A549 treated with Hydrocortisone at 1 μM for 4 hours (cell line): ENCODE data around the gene OR52H1. TPM values are rescaled to one million over a fixed set of nuclear protein-coding genes. Genes with fewer than 3 reads are reported as not detected.

Experiments used
- total RNA-seq: library from RNA; stranded (reverse); fragments of 200-300 nt; extraction: Qiagen RNA extraction; gene quantifications from 5 replicates; pipeline ENCODE4 v1.2.3, GENCODE V29; 2022

Gene OR52H1
- total RNA-seq, result not detected in 5 replicates

DNA sequence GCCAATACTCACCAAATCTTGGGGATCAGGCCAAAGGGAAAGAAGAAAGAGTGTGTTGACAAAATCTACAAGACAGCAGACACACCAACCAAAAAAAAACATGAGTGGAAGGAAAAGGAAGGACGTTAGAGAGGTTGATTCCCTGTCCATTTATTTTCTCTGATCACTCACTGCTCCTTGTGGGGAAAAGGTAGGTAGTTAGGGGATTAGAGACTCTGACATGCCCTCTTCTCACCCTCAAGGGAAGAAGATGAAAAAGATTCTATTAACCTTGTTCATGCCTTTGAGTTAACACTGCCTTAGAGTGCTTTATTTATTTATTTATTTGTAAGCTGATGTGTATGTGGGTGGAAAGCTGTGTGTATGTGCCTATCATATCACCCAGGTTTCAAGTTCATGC lies at the start of gene OR52H1:
Gene OR52H1, minus strand, starts transcription at position 101 of the 400 bp plus-strand sequence. CDS start 3,035 bp downstream, outside the sequence.

DNA sequence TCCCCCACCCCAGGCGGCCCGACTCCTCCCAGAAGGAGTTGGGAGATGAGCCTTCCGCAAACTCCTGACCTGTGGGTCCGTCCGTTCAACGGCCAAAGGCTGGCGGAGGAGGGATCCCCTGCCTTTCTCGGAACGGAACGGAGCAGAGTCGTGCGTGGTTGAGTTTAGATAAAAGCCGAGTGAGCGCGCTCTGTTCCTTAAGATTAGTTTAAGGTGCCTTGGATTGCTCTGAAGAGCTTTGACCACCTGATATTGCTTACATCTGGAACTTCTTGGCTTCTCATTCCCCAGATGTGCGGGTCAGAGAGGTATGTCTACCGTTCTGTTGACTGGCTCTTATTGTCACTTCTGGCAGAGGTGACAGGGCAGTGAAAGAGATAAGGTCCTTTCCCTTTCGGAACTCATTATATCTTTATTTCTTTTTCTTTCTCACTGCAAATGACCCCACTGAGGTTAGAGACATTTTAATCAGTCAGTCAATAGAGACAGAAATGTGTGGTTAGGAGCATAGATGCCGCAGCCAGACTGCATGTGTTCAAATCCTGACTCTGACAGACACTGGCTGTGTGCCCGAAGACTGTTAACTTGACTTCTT lies 48.4 kb upstream of the OR52H1 start, which contains the start of gene TRIM6:
Gene TRIM6, plus strand, starts transcription at position 31 of the 595 bp plus-strand sequence. Its CDS starts 261 bp downstream, at position 292.

GRCh38 chr11:5580577-5580976 lies 32.2 kb upstream of the OR52H1 start, which contains the start of gene OR52B6:
OR52B6 (plus strand) TSS chr11:5580877; CDS start chr11:5580877, 0 bp downstream.

DNA sequence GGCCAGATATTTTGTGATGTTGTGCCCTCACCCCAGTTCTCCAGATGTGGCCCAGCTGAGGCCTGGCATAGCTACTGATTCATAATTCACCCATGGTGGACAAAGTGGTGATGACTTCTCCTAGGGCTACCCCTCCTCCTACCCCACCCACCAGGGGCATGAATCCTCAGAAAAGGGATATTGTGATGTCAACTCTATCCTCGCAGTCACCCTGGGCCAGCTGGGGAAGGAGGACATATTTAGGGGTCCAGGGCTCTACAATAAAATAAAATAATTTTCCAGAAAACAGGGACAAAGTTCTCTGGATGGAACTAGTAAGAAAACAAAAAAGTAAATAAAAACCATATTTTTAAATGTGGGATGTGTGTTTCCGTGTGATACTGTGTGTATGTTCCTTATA lies 31.7 kb downstream of the OR52H1 start, which contains the start of gene UBQLNL:
Gene UBQLNL, minus strand, starts transcription at position 101 of the 400 bp plus-strand sequence. CDS start 258 bp downstream, outside the sequence.

GRCh38 chr11:5509803-5510202 lies 38.5 kb downstream of the OR52H1 start, which contains the start of gene UBQLN3:
UBQLN3 (minus strand) TSS chr11:5509957; CDS start chr11:5509558, 399 bp downstream.

Other genes starting within 250 kb of the OR52H1 start
- gene OR51B4, start 246.6 kb downstream of the OR52H1 start, total RNA-seq, result not detected in 5 replicates
- gene OR51B2, start 224.2 kb downstream of the OR52H1 start, total RNA-seq, result not detected in 5 replicates
- not detected in 5 replicates for gene OR51B5, start 205.0 kb downstream of the OR52H1 start, total RNA-seq
- gene OR51B6, start 197.0 kb downstream of the OR52H1 start, total RNA-seq, result not detected in 5 replicates
- gene OR51M1, start 164.7 kb downstream of the OR52H1 start, total RNA-seq, result not detected in 5 replicates
- not detected in 5 replicates for gene OR51Q1, start 126.4 kb downstream of the OR52H1 start, total RNA-seq
- gene OR51I1, start 107.0 kb downstream of the OR52H1 start, total RNA-seq, result not detected in 5 replicates
- not detected in 5 replicates for gene OR51I2, start 99.2 kb downstream of the OR52H1 start, total RNA-seq
- gene OR52D1, start 59.9 kb downstream of the OR52H1 start, total RNA-seq, result not detected in 5 replicates
- gene UBQLN3, start 38.6 kb downstream of the OR52H1 start, total RNA-seq, result not detected in 5 replicates
- not detected in 5 replicates for gene UBQLNL, start 31.8 kb downstream of the OR52H1 start, total RNA-seq
- gene OR52B6, start 32.3 kb upstream of the OR52H1 start, total RNA-seq, result not detected in 5 replicates
- 6.3 to 10.1 TPM (median 8.4 TPM) in 5 replicates for gene TRIM6, start 48.1 kb upstream of the OR52H1 start, total RNA-seq
- gene TRIM34, start 76.5 kb upstream of the OR52H1 start, total RNA-seq, result 2.6 to 4.0 TPM (median 3.2 TPM) in 5 replicates
- 8.9 to 12.4 TPM (median 9.6 TPM) in 5 replicates for gene TRIM5, start 136.5 kb upstream of the OR52H1 start, total RNA-seq
- 0.61 to 1.2 TPM (median 0.67 TPM) in 5 replicates for gene TRIM22, start 141.2 kb upstream of the OR52H1 start, total RNA-seq
- not detected in 5 replicates for gene OR56B1, start 187.9 kb upstream of the OR52H1 start, total RNA-seq
- gene OR52N4, start 205.7 kb upstream of the OR52H1 start, total RNA-seq, result not detected in 5 replicates
- not detected in 5 replicates for gene OR52N5, start 234.8 kb upstream of the OR52H1 start, total RNA-seq
- not detected in 5 replicates for gene OR52N1, start 242.7 kb upstream of the OR52H1 start, total RNA-seq